HG02763 (cell line): ENCODE measurements around the gene DACH1.

Source experiments
- ATAC-seq: cut with Tn5 transposase; IDR thresholded peaks from one replicate; pipeline ENCODE4 v1.9.1; 2021; ENCODE audit warnings: mild to moderate bottlenecking, moderate library complexity; ENCODE audit not compliant: unreplicated experiment

The DACH1 gene

DNA sequence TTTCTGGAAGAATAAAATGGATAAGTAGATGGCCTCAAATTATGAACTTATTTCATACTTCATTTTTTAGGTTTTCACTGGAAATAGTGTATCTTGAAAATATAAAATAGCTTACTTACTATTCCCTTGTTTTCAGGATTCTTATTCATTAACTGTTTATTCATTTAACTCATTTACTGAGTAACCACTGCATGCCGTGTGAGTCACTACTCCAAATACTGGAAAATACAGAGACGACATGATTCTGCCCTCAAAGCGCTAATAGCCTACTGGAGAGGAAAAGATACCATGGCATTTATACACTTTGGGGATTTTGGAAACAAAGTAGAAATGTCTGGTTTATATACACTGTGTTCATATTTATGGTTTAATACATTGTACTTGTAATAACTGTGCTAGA is 270.9 kb downstream of the DACH1 start:
- no peak for ATAC-seq

DNA sequence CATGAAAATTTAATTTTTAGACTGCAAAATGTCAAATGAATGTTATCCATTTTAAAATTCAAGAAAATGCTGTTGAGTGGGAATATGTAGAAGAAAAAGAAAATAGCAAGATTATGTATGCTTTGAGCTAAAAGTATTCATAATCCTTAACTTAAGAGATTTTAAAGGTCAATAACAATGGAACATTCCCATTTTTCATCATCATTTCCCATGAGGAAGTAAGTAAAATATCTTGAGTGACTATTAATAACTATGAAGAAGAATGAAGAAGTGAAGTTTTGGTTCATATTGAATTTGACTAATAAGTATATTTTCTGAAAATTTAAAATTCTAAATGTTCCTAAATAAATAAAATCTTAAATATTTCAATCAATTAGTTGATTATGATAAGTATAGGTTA is 273.4 kb downstream of the DACH1 start:
- ATAC-seq: no peak

DNA sequence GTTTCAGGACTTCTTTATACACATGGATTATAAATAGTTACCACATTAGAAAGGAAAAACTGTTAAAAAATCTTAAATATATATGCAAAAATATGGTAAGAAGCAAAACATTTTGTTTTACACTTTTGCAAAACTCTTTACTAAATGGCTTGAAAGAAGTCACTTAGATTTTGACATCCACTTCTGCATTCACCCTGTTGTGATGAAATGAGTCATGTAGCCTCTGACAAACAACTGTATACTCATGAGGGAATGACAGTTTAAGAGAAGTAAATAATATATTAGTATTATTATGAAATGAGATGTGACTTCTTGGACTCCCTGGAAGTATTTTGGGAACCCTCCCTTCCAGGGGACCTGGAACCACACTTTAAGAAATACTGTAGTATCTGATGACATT is 275.6 kb downstream of the DACH1 start:
- no peak for ATAC-seq

DNA sequence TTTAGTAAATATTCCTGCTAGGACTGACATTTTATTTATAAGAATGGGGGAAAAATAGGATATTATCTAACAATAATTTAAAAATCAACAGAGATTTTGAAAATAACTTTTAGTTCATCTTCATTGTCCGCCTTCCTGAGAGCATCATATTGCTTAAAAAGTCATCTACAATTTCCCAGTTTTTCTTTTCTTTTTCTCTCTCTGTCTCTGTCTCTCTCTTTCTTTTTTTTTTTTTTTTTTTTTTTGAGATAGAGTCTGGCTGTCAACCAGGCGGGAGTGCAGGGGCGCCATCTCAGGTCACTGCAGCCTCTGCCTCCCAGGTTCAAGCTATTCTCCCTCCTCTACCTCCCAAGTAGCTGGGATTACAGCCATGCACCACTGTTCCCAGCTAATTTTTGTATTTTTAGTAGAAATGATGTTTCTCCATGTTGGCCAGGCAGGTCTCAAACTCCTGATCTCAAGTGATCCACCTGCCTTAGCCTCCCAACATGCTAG is 276.3 kb downstream of the DACH1 start:
- ATAC-seq: no peak

DNA sequence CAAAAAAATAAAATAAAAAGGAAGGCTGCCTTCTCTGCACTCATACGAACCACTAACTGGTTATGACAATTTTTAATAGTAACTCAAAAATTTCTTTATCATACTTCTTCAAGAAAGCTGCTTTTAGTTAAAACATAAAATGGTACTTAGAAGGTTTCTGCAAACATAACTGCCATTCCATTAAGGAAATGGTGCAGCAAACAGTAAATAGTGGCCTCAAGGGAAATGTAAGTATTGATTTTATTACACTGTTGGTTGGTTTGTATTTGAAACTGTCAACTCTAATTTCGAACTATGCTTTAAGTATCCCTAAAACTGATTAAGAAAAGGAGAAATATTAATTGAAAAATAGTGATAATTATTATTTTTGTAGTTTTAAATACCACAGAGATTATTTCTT is 278.0 kb downstream of the DACH1 start:
- no peak for ATAC-seq

DNA sequence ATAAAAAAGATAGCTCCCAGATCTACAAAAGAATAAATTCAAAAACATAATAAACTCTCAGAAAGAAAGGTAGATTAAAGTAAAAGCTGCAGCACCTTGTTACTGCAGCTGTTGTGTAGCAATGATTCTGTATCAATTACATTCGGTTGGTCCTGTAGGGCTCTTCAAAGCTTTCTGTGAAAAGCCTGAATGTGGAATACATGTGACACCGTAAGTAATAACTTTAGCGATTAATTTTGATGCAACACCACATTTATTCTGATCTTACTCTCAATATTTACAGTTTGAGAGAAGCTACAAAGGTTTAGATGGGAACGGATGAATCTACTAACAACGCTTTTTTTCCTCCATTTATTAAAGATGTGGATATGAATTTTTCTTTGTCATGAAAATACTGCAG is 279.2 kb downstream of the DACH1 start:
- ATAC-seq: no peak

DNA sequence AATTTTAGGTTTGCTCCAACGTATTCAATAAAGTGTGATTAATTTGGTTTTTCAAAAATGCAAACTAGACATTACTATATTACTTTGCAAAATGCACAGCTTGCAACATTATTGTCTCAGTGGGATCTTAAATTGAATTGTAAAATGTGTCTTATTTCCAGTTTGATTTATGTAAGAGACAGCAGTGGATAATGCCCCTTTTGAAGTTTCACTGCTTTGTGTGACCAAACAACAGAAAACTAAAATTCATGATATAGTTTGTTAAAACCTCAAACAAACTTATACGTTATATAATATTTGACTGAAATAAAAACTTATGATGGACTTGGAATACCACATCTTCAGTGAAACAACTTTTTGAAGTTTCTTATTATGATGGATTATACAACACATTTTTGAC is 279.8 kb downstream of the DACH1 start:
- ATAC-seq: no peak

DNA sequence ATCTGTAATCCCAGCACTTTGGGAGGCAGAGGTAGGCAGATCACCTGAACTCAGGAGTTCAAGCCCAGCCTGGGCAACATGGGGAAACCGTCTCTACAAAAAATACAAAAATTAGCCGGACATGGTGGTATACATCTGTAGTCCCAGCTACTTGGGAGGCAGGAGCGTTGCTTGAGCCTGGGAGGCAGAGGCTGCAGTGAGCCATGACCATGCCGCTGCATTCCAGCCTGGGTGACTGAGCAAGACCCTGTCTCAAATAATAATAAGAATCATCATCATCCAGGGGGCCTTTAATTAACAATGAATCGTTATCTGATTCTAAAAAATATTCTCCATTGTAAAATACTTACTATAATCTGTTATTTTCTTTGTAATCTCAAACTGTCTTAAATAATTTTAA is 283.4 kb downstream of the DACH1 start:
- no peak for ATAC-seq

DNA sequence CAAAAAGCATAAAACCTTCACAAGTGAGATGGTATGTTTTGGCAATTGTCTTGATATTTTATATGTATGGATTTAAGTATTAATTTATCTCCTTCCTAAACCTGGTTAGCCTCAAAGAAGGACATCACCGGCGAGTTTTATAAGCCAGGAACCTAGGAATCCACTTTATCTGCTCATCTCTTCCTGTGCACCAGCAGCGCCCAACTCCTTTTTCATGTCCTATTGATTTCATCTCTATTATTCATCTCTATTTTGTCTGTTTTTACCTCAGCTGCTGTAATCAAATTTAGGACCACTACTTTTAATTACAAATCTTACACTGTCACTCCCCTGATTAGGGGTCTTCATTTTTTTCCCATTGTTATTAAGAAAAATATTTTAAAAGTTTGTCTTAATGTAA is 286.4 kb downstream of the DACH1 start:
- ATAC-seq: no peak

DNA sequence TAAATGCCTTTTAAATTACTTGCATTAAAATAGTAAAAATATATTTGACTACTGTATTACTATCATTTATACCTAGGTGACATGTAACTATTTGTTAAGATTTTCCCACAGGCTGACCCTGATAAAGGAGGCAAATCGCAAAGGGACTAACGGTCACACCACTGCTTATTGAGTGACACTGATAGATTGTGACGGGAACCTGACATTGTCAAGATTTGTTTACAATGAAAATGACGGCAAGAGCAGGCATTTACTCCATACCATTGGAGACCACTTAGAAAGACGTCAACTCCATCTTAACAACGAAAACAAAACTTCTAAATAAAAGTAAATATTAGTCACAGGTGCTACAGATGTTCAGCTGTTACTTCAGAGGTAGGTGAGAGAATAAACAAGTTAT is 289.0 kb downstream of the DACH1 start:
- ATAC-seq: no peak

DNA sequence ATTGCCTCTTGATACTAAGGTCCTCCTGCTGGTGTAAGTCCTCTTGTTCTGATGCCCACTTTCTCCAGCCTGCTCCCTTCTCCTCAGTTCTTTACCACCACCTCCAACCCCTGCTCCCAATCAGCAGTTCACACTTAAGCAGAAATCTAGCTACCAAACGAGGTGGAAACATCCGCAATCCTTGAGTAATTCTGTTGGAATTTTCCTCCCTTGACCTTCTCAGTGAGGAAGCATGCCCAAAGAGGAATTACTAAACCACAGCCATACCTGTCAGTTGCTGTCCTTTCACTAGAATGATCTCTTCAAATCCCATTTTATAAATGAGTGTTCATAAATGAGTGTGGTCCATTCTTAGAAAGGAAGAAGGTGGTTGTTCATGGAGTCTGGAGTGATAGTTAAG is 289.9 kb downstream of the DACH1 start:
- ATAC-seq: no peak

DNA sequence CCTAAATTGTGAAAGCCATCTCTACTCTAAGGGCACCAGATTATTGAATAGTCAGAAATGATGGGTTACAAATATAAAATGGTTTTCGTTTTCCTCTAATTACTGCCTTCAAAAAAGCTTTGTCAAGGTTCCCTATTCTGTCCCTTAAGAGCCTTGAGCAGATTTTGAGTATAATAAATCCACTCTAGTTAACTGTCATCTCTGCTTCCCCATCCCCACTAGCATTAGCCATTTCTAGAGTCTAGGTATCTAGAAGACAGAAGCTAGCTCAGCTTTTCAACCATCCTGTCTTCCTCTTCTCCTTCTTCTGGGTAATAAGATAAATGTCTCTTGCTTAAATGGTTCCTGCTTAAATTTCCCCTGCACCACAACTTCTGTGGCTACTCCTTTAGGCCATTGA is 290.4 kb downstream of the DACH1 start:
- ATAC-seq: no peak

DNA sequence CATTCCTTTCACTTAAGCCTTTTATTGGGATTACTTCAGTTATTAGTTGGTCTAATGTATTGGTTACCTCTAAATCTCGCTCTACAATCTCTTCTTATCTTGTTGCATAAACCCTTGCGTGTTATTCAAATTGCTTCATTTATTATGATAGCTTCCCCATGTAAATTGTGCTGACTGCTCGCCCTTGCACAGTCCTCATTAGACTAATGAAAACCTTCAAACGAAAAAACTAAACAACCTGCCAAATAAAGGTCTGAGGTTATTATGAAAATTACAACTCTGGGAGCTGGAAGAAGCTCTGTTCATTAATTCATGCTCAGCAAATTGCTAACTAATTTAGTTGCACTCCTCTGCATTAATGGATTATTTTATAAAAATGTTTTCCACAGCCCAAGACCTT is 320.1 kb downstream of the DACH1 start:
- no peak for ATAC-seq

DNA sequence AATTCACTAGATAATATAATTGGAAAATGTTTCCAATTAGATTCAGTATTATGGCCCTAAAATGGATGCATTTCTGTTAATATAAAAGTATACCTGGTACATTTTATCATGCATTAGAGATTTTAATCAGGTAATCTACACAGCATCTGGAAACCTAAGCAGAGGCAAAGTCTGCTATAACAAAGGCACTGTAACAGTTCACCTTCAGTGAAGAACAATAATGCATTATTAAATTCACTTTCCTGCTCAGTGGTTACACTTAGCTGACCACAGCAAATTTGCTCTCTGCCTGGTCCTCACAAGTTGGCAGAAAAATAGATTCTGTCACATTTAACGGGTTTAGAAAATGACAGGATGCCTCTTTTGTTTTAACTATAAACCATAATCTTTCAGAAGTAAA is 326.9 kb downstream of the DACH1 start:
- no peak for ATAC-seq

DNA sequence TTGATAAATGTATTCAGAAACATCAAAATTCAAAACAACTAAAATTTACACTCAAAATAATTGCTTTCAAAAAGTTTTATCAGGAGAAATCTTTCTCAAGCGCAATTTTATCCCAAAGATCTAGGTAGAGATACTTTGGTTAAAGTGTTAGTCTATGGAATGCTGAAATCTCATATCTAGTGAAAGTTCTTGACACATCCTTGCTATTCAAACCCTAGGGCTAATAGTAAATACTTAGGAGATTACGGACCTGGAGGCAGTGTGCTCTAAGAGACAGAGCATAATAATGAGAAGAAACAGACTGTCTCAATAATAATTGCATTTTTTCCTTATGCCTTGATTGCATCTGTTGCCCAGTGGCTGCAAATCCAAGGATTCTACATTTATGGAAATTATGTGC is 330.8 kb downstream of the DACH1 start:
- no peak for ATAC-seq

DNA sequence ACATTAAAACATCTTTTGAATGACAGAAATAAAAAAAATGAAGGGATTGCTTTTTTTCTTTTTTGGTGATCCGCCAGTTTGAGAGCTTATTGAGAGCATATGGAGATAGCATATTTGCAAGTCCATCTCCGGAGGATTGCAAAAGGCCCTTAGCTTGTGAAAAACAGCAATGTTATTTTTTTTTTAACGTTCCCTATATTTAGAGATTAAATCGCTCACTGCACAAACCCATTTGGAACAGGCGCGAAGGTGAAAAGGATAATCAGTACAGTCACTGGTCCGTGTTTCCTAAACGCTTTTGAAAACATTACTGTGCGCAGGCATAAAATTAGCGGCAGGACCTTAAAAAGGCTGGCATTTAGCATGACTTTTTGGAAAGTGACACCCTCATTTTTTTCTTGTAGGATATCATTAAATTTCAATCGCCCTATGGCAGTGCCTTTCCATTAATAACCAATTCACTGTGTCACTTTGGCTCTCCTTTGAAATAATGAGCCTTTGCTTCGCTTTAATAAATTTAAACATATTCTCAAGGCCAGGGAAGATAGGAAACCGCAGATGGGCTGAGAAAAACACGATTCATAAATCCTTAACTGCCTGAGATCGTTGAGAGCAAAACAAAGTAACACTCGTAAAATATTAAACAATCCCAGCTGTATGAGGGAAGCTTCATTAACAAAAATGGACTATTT is 342.2 kb downstream of the DACH1 start:
- ATAC-seq: no peak

DNA sequence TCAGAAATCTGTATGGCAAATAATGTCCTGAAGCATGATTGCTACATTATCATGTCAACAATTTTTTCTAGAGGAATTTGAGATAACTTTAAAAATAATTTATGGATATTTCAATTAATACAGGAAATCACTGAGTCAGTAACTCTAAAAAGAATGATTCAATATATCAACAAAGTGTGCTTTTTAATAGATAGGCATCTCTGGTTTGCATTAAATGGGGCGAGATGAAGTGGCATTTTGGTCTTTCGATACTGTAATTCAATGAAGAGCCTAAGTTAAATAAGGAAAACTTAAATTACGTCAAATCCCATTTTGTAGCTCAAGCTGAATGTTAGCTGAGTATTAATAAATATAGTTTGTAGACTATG is 342.8 kb downstream of the DACH1 start:
- ATAC-seq: no peak

DNA sequence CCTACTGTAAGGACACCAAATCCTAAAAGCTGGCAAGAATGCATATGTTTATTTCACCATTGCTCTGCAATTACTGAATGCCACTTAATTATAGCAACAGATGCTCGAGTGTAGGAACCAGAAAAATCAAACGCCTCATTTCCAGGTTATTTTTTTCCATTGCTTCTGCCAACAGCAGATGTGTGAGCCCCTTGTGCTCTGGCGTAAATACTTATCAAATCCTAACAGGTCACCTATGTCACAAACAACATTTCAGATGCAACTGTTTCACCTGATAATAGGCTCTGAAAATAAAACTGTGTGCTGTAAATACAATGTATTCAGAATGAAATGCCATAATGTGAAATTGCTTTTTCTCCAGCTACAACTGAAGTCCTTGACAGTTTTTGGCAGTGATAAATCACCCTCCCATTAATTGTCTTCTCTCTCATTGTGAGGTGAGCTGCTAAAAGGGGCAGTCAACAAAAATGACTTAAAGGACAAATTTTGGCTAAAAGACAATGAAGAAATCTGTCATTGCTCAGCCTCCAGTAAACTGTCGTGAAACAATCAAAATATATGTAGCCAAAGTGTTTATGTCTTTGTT is 344.0 kb downstream of the DACH1 start:
- no peak for ATAC-seq

DNA sequence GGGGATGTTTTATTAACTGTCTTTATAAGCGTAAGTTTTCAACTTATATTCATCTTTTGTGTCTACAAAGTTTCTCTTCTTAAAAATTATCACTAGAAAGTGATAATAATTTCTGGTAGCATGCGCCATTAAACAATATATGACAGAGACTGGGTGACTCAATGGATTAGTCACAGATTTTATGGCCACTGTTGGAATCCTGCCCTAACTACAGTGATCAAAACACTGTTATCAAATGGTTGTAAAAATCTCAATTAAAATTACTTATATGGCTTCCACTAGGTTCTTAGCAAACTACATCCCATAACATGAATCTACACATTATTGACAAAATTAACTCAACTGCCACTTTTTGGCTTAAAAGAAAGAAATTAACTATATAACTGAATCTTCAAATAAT is 350.0 kb downstream of the DACH1 start:
- no peak for ATAC-seq

DNA sequence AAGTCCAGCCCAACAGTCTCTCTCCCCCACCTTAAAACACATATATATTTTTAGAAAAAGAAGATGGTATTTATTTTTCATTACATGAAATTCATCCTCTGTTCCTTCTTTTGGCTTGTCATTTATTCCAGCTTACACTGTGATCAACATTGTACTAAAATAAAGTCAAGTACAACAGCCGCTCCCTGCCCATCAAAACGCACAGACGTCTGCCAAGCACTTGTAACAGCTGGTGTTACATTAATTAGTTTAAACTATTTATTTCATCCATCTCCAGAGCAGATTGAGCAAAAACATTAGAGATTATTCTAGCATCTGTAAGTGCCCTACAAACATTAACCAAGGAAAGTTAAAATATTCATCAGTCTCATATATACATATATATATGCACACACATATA is 350.5 kb downstream of the DACH1 start:
- no peak for ATAC-seq

DNA sequence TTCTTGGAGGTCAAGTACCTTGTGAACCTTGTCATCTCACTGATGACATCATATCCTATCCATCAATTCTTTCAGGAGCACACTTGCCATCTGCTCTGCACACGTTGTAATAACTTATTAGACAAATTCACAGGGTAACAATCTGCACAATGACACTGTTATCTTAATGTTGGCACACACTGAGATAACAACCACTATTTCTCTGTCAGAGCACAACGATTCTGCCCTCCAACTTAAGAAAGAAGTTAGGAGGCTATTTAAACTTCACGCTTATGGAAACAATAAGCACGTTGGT is 351.3 kb downstream of the DACH1 start:
- ATAC-seq: no peak

DNA sequence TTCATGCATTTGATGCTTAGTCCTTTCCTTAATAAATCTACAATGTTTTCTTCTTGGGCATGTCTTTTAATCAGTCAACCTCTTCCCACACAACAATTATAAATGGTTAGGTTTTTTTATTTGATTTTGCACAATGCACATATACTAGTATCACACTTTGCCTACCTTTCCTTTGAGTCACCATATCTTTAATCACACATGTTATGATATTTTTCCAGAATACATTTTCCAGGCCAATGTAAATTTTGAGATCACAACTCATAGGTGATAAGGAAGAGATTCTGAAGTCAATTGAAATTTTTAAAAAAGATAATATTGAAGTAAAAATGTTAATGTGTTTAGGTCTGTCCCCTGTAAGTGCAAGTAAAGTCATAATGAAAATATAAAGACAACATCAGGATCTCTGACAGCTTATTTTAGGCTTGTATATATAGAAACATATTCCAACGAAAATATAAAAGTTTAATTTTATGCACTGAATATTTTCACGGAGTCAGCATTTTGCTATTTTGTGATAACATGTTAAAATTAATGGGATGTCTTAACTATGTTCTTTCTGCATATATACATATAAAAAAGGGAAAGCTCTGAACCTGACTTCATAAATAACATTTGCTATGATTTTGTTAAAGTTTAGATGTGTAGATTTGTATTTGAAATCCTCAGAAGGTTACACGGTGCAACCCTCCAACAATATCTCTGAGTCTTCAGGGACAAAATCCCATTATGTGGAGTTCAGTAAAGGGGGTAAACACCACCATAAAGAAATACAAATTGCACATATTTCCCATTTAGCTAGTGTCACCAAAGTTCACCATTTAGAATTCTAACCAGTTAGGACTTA is 351.9 kb downstream of the DACH1 start:
- no peak for ATAC-seq
